GM23338 (cell line): Measurements from ENCODE around the gene CSTB. TPM values are rescaled to one million over a fixed set of nuclear protein-coding genes. Genes with fewer than 3 reads are reported as not detected.

Experiments
- ATAC-seq: fragments of 200-7000 bp; cut with Tn5 transposase; 3 replicates; pipeline ENCODE4 v1.9.1; 2020
- DNase-seq: peaks from one replicate; pipeline ENCODE4 v3.0.0-alpha.2; 2015; ENCODE audit warnings: low spot score
- H2AFZ ChIP-seq: fragments of 200-600 bp; sonication (generic); 2 replicates; pipeline ENCODE4 v1.8.0; 2016; ENCODE audit warnings: antibody characterized with exemption, mild to moderate bottlenecking, moderate library complexity
- H3F3A ChIP-seq: fragments of 200-600 bp; sonication (generic); replicated peaks from 2 replicates; pipeline ENCODE4 v1.8.0; 2017; ENCODE audit warnings: antibody characterized with exemption, mixed run types, low read depth
- H3K27ac ChIP-seq: fragments of 200-600 bp; sonication (generic); 2 replicates; pipeline ENCODE4 v1.6.1; 2016; ENCODE audit warnings: low read depth
- H3K27me3 ChIP-seq: fragments of 200-600 bp; sonication (generic); 2 replicates; pipeline ENCODE4 v1.8.0; 2016; ENCODE audit warnings: mild to moderate bottlenecking, mixed run types, moderate library complexity; ENCODE audit not compliant: insufficient read depth
- H3K36me3 ChIP-seq: fragments of 200-600 bp; sonication (generic); 2 replicates; pipeline ENCODE4 v1.8.0; 2016; ENCODE audit warnings: mild to moderate bottlenecking; ENCODE audit not compliant: insufficient read depth
- H3K4me1 ChIP-seq: fragments of 200-600 bp; sonication (generic); 2 replicates; pipeline ENCODE4 v1.8.0; 2016; ENCODE audit warnings: mild to moderate bottlenecking, moderate library complexity; ENCODE audit not compliant: insufficient read depth
- H3K4me2 ChIP-seq: fragments of 200-600 bp; sonication (generic); 2 replicates; pipeline ENCODE4 v1.7.1; 2017; ENCODE audit warnings: mixed run types
- H3K4me3 ChIP-seq: fragments of 200-600 bp; sonication (generic); 2 replicates; pipeline ENCODE4 v1.6.1; 2016; ENCODE audit warnings: mixed run types
- H3K79me2 ChIP-seq: fragments of 200-600 bp; sonication (generic); replicated peaks from 2 replicates; pipeline ENCODE4 v1.8.0; 2017; ENCODE audit warnings: mild to moderate bottlenecking; ENCODE audit not compliant: insufficient read depth
- H3K9me2 ChIP-seq: fragments of 200-600 bp; sonication (generic); 2 replicates; pipeline ENCODE4 v1.8.0; 2017; ENCODE audit not compliant: insufficient read depth
- H4K20me1 ChIP-seq: fragments of 200-600 bp; sonication (generic); replicated peaks from 2 replicates; pipeline ENCODE4 v1.8.0; 2017; ENCODE audit warnings: mild to moderate bottlenecking; ENCODE audit not compliant: insufficient read depth
- H3K27ac Mint-ChIP-seq: 2 replicates; pipeline ENCODE4 v1.8.0; 2020; ENCODE audit warnings: inconsistent platforms, mild to moderate bottlenecking, moderate library complexity, mixed read lengths
- H3K27me3 Mint-ChIP-seq: 3 replicates; pipeline ENCODE4 v1.8.0; 2022; ENCODE audit warnings: low read depth, mild to moderate bottlenecking, moderate library complexity, mixed read lengths, inconsistent platforms; ENCODE audit not compliant: insufficient read depth, poor library complexity
- H3K36me3 Mint-ChIP-seq: 3 replicates; pipeline ENCODE4 v1.8.0; 2021; ENCODE audit warnings: low read depth, mild to moderate bottlenecking, inconsistent platforms, moderate library complexity, mixed read lengths
- H3K4me1 Mint-ChIP-seq: 3 replicates; pipeline ENCODE4 v1.8.0; 2020; ENCODE audit warnings: mild to moderate bottlenecking, inconsistent platforms, mixed read lengths
- H3K4me3 Mint-ChIP-seq: 3 replicates; pipeline ENCODE4 v1.8.0; 2021; ENCODE audit warnings: moderate library complexity, mild to moderate bottlenecking, inconsistent platforms, mixed read lengths
- H3K9me3 Mint-ChIP-seq: 3 replicates; pipeline ENCODE4 v1.8.0; 2020; ENCODE audit warnings: moderate library complexity, mild to moderate bottlenecking, inconsistent platforms, mixed read lengths
- CREB1 ChIP-seq: fragments of 250-450 bp; sonication (Bioruptor Pico); IDR thresholded peaks from 2 replicates; pipeline ENCODE4 v1.5.0; 2020; ENCODE audit warnings: low read depth, mild to moderate bottlenecking, moderate library complexity
- CTCF ChIP-seq, 2 experiments: fragments of 200-600 bp in 1 of 2; sonication (generic) in 1 of 2; conservative IDR thresholded peaks; 2 replicates each; pipeline versions ENCODE4 v1.5.1 to v1.6.1; 2016 to 2017; ENCODE audit warnings: antibody characterized with exemption in 2 of 2, low read depth in 2 of 2, mild to moderate bottlenecking in 2 of 2, moderate library complexity in 1 of 2
- ETS1 ChIP-seq: IDR thresholded peaks from 2 replicates; pipeline ENCODE4 v1.6.1; 2016; ENCODE audit warnings: antibody characterized with exemption
- EZH2 ChIP-seq: fragments of 200-600 bp; sonication (generic); IDR thresholded peaks from one replicate; pipeline ENCODE4 v1.8.0; 2017; ENCODE audit warnings: antibody characterized with exemption, mild to moderate bottlenecking, low read depth; ENCODE audit not compliant: unreplicated experiment
- EZH2phosphoT487 ChIP-seq: fragments of 200-600 bp; sonication (generic); IDR thresholded peaks from one replicate; pipeline ENCODE4 v1.8.1; 2018; ENCODE audit warnings: antibody characterized with exemption; ENCODE audit not compliant: unreplicated experiment
- JUNB ChIP-seq: IDR thresholded peaks from one replicate; pipeline ENCODE4 v1.6.1; 2016; ENCODE audit warnings: antibody characterized with exemption; ENCODE audit not compliant: unreplicated experiment
- NANOG ChIP-seq: IDR thresholded peaks from 2 replicates; pipeline ENCODE4 v1.6.1; 2016; ENCODE audit warnings: antibody characterized with exemption, borderline replicate concordance
- POLR2AphosphoS5 ChIP-seq: IDR thresholded peaks from 2 replicates; pipeline ENCODE4 v1.6.1; 2016; ENCODE audit warnings: antibody characterized with exemption, low read depth
- REST ChIP-seq: IDR thresholded peaks from one replicate; pipeline ENCODE4 v1.6.1; 2018; ENCODE audit warnings: antibody characterized with exemption; ENCODE audit not compliant: unreplicated experiment
- STAT1 ChIP-seq: IDR thresholded peaks from one replicate; pipeline ENCODE4 v1.6.1; 2016; ENCODE audit warnings: antibody characterized with exemption; ENCODE audit not compliant: unreplicated experiment
- ZNF331 ChIP-seq: fragments of 250-450 bp; sonication (Bioruptor Pico); IDR thresholded peaks from 2 replicates; pipeline ENCODE4 v1.5.0; 2020; ENCODE audit warnings: low read depth, mild to moderate bottlenecking, moderate library complexity
- ZNF462 ChIP-seq: fragments of 250-450 bp; sonication (Bioruptor Pico); IDR thresholded peaks from 2 replicates; pipeline ENCODE4 v1.5.0; 2020; ENCODE audit warnings: mild to moderate bottlenecking, moderate library complexity
- polyA plus RNA-seq: library from polyadenylated mRNA; unstranded; fragments of >200 nt; fragmentation: Nextera tagmentation; extraction: Ambion mirVana; gene quantifications from 2 replicates; pipeline ENCODE4 v1.2.1, GENCODE V29; 2016
- total RNA-seq: library from RNA; depleted of rRNA; stranded (reverse); fragments of >200 nt; shearing (Covaris generic); gene quantifications from 2 replicates; pipeline ENCODE4 v1.2.3, GENCODE V29; 2014

CSTB gene
- total and polyA plus RNA-seq, 2 experiments from 2014 or later: 10.0 to 142 TPM

- no peak for TF ChIP-seq CTCF (conservative IDR thresholded peaks at IDR 0.05; ENCODE audit: low read depth in 2 of 2)
Measured at GRCh38 chr21:43759651-43760050, 16.5 kb downstream of the CSTB start (continued).

- H3K36me3 Mint-ChIP-seq: peaks cover 47% of the 10 kb centered on the region
- H3F3A ChIP-seq: no peaks in the 10 kb centered on the region
- H4K20me1 ChIP-seq: no peaks in the 10 kb centered on the region
- H3K27ac Mint-ChIP-seq: no peak overlapping the region; the same call in 1 of the 2 replicates
- H3K79me2 ChIP-seq: no peaks in the 10 kb centered on the region
- H3K27me3 Mint-ChIP-seq: peaks cover 2% of the 10 kb centered on the region
- H3K4me3 Mint-ChIP-seq: no peak overlapping the region
- no peak overlapping the region for H2AFZ ChIP-seq
- ATAC-seq (no peak), DNase-seq (no peak)
- H3K27ac ChIP-seq: no peak overlapping the region
- H3K9me2 ChIP-seq: no peaks in the 10 kb centered on the region
- no peaks in the 10 kb centered on the region for H3K36me3 ChIP-seq
- H3K4me1 Mint-ChIP-seq: no peaks in the 10 kb centered on the region
- H3K27me3 ChIP-seq: no peaks in the 10 kb centered on the region
- H3K9me3 Mint-ChIP-seq: no peaks in the 10 kb centered on the region
- H3K4me1 ChIP-seq: no peaks in the 10 kb centered on the region
- H3K4me3 ChIP-seq: no peak overlapping the region
- no peak overlapping the region for H3K4me2 ChIP-seq
- TF ChIP-seq POLR2AphosphoS5 (no peak), ETS1 (no peak), EZH2phosphoT487 (no peak), ZNF462 (no peak), STAT1 (no peak), JUNB (no peak), ZNF331 (CRISPR knock-in tag) (no peak), REST (no peak), NANOG (no peak), EZH2 (no peak), CREB1 (CRISPR knock-in tag) (no peak)
Measured at GRCh38 chr21:43758811-43759210, 17.3 kb downstream of the CSTB start.
